ENCODE data around the gene SUPT6H. TPM values are rescaled to one million over a fixed set of nuclear protein-coding genes. Genes with fewer than 3 reads are reported as not detected.

SUPT6H gene
- total and polyA plus RNA-seq, 2 of the 4 experiments (the other 2 are of a cell fraction) = 41.4 to 44.8 TPM

- intact Hi-C loops (cut with micrococcal nuclease) = no loop called here
- POLR2A ChIA-PET (ENCODE audit: unreplicated experiment) = no interaction called here
Measured at GRCh38 chr17:28626818-28627217, 35.2 kb upstream of the SUPT6H start.

More at GRCh38 chr17:28626818-28627217, 35.2 kb upstream of the SUPT6H start:
- Histone ChIP-seq H4K91ac (ENCODE audit: insufficient read depth, low read depth, low read length) (no peak overlapping the region), H2BK15ac (ENCODE audit: low read depth, low read length) (no peak overlapping the region), H3K36me3 (ENCODE audit: control insufficient read depth, insufficient read depth, low read length) (peaks cover 39% of the 10 kb centered on the region), H4K8ac (ENCODE audit: low read depth in 2 of 2, low read length in 2 of 2) (no peak overlapping the region), H3K4me2 (ENCODE audit: low read depth, low read length) (no peak overlapping the region), H2BK120ac (ENCODE audit: low read depth, low read length) (no peak overlapping the region), H3K9ac (ENCODE audit: low read depth, low read length) (no peak overlapping the region), H3K4ac (ENCODE audit: low read depth, low read length) (no peak overlapping the region), H3K9me3 (ENCODE audit: control insufficient read depth, insufficient read depth, low read length) (no peaks in the 10 kb centered on the region), H2AFZ (replicated peaks; ENCODE audit: low read length, poor library complexity) (no peak overlapping the region), H4K5ac (ENCODE audit: low read depth, low read length) (no peak overlapping the region), H2BK20ac (ENCODE audit: low read depth, low read length) (no peak overlapping the region), H3K79me1 (ENCODE audit: low read depth in 1 of 2, low read length in 2 of 2) (peaks cover 3 to 15% of the 10 kb centered on the region in 2 experiments; a peak in 2 of 4 replicates), H3K9me1 (ENCODE audit: insufficient read depth, low read length) (no peaks in the 10 kb centered on the region), H4K20me1 (ENCODE audit: insufficient read depth, low read length) (no peaks in the 10 kb centered on the region; the same call in 1 of the 2 replicates), H3K18ac (ENCODE audit: low read depth, low read length) (no peak overlapping the region), H3K23ac (ENCODE audit: low read depth, low read length) (no peak overlapping the region), H2BK5ac (ENCODE audit: low read depth, low read length, poor library complexity, severe bottlenecking) (no peak overlapping the region), H3K4me3 (ENCODE audit: insufficient read depth, low read depth, low read length) (no peak overlapping the region), H3K27ac (ENCODE audit: insufficient read depth, low read length) (no peak overlapping the region), H3K4me1 (ENCODE audit: control insufficient read depth, insufficient read depth, low read length) (no peaks in the 10 kb centered on the region), H2AK5ac (ENCODE audit: low read depth, low read length) (no peak overlapping the region), H2AK9ac (replicated peaks; ENCODE audit: low read depth, low read length, poor library complexity) (no peak overlapping the region), H3K27me3 (ENCODE audit: control insufficient read depth, insufficient read depth, low read length) (no peaks in the 10 kb centered on the region), H3K14ac (replicated peaks; ENCODE audit: low read depth, low read length) (no peak overlapping the region), H3K56ac (ENCODE audit: extremely low read depth, insufficient read depth, low read length) (no peak overlapping the region)
- DNase-seq (no peak), ATAC-seq (ENCODE audit: low read depth) (no peak)
- CTCF ChIA-PET = no interaction called here
- no peak for TF ChIP-seq CTCF (conservative IDR thresholded peaks at IDR 0.05; ENCODE audit: low read depth, low read length)
- TF ChIP-seq POLR2A (IDR thresholded peaks at IDR 0.05; ENCODE audit: low read depth, low read length) = no peak
- TF ChIP-seq RCOR1 (IDR thresholded peaks at IDR 0.05; ENCODE audit: insufficient replicate concordance, low read length) = no peak
- TF ChIP-seq RFX5 (IDR thresholded peaks at IDR 0.05; ENCODE audit: low read depth, low read length) = no peak
- TF ChIP-seq SMC3 (IDR thresholded peaks at IDR 0.05; ENCODE audit: low read depth, low read length) = no peak
- no peak for TF ChIP-seq NFE2L2 (IDR thresholded peaks at IDR 0.05; ENCODE audit: low read depth, low read length)
- TF ChIP-seq MAZ (IDR thresholded peaks at IDR 0.05; ENCODE audit: borderline replicate concordance, low read depth, low read length) = no peak
- TF ChIP-seq FOS (IDR thresholded peaks at IDR 0.05; ENCODE audit: low read depth, low read length) = no peak
- no peak for TF ChIP-seq RAD21 (IDR thresholded peaks at IDR 0.05; ENCODE audit: low read length)
- TF ChIP-seq CEBPB (IDR thresholded peaks at IDR 0.05; ENCODE audit: low read depth, low read length) = no peak
- TF ChIP-seq, protein P1, sequence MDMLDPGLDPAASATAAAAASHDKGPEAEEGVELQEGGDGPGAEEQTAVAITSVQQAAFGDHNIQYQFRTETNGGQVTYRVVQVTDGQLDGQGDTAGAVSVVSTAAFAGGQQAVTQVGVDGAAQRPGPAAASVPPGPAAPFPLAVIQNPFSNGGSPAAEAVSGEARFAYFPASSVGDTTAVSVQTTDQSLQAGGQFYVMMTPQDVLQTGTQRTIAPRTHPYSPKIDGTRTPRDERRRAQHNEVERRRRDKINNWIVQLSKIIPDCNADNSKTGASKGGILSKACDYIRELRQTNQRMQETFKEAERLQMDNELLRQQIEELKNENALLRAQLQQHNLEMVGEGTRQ (IDR thresholded peaks at IDR 0.05; ENCODE audit: low read depth, low read length) = no peak
- TF ChIP-seq MXI1 (IDR thresholded peaks at IDR 0.05; ENCODE audit: borderline replicate concordance, low read depth, low read length) = no peak
- TF ChIP-seq CHD1 (IDR thresholded peaks at IDR 0.05; ENCODE audit: low read depth, low read length) = no peak
- no peak for TF ChIP-seq BHLHE40 (IDR thresholded peaks at IDR 0.05; ENCODE audit: low read depth, low read length)
- TF ChIP-seq, protein P2, sequence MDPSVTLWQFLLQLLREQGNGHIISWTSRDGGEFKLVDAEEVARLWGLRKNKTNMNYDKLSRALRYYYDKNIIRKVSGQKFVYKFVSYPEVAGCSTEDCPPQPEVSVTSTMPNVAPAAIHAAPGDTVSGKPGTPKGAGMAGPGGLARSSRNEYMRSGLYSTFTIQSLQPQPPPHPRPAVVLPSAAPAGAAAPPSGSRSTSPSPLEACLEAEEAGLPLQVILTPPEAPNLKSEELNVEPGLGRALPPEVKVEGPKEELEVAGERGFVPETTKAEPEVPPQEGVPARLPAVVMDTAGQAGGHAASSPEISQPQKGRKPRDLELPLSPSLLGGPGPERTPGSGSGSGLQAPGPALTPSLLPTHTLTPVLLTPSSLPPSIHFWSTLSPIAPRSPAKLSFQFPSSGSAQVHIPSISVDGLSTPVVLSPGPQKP (IDR thresholded peaks at IDR 0.05; ENCODE audit: borderline replicate concordance, low read depth, low read length) = no peak
- no peak for TF ChIP-seq MAFK (IDR thresholded peaks at IDR 0.05; ENCODE audit: low read depth, low read length)
- no CpG with 5 or more reads among the region's 4 CpGs for WGBS, 2 experiments (ENCODE audit: extremely low coverage in 2 of 2, insufficient read length in 1 of 2)
- BruUV-seq (replicated peaks) = no TSS peak
- dilution Hi-C loops (cut with HindIII; ENCODE audit: low sequenced_read_pairs, unreplicated experiment) (no loop called here), in situ Hi-C loops (cut with MboI; ENCODE audit: low sequenced_read_pairs) (no loop called here)

All from IMR-90 (cell line).